GM18508 (cell line): ENCODE measurements around the gene REXO2.

Experiments
- ATAC-seq: cut with Tn5 transposase; IDR thresholded peaks from one replicate; pipeline ENCODE4 v1.9.1; 2021; ENCODE audit warnings: moderate number of reproducible peaks; ENCODE audit not compliant: insufficient read depth, unreplicated experiment

REXO2 gene

GRCh38 chr11:114440121-114440860 is 1.0 kb downstream of the REXO2 start:
- ATAC-seq = no peak

- no peak for ATAC-seq
These were observed 1.9 kb downstream of the REXO2 start for GRCh38 chr11:114440971-114441763.

GRCh38 chr11:114441921-114442320 is 2.7 kb downstream of the REXO2 start:
- no peak for ATAC-seq

- no peak for ATAC-seq
These were observed 3.3 kb downstream of the REXO2 start for GRCh38 chr11:114442536-114442935.

GRCh38 chr11:114447444-114447843 is 8.2 kb downstream of the REXO2 start:
- ATAC-seq = no peak

- no peak for ATAC-seq
These were observed 8.6 kb downstream of the REXO2 start for GRCh38 chr11:114447892-114448291.

GRCh38 chr11:114448749-114449482 is 9.6 kb downstream of the REXO2 start:
- ATAC-seq = no peak

- ATAC-seq = no peak
These were observed 10.6 kb downstream of the REXO2 start for GRCh38 chr11:114449845-114450244.

GRCh38 chr11:114452399-114452798 is 13.1 kb downstream of the REXO2 start:
- no peak for ATAC-seq

- no peak for ATAC-seq
These were observed 24.7 kb downstream of the REXO2 start for GRCh38 chr11:114463999-114464398.

GRCh38 chr11:114466742-114467141 is 27.5 kb downstream of the REXO2 start:
- no peak for ATAC-seq

GRCh38 chr11:114472661-114473060 is 33.4 kb downstream of the REXO2 start:
- no peak for ATAC-seq

- ATAC-seq = no peak
These were observed 38.7 kb downstream of the REXO2 start for GRCh38 chr11:114478001-114478410.

GRCh38 chr11:114478768-114479167 is 39.5 kb downstream of the REXO2 start:
- ATAC-seq = no peak

GRCh38 chr11:114479331-114479730 is 40.1 kb downstream of the REXO2 start:
- no peak for ATAC-seq

GRCh38 chr11:114482114-114482513 is 42.8 kb downstream of the REXO2 start:
- no peak for ATAC-seq

- no peak for ATAC-seq
These were observed 44.7 kb downstream of the REXO2 start for GRCh38 chr11:114483929-114484328.

GRCh38 chr11:114496915-114497314 is 57.6 kb downstream of the REXO2 start:
- no peak for ATAC-seq

GRCh38 chr11:114499756-114500155 is 60.5 kb downstream of the REXO2 start:
- ATAC-seq = no peak
